SK-N-SH (cell line): ENCODE measurements around the gene KRT32. TPM values are rescaled to one million over a fixed set of nuclear protein-coding genes. Genes with fewer than 3 reads are reported as not detected.

Source experiments
- CTCF ChIA-PET: fragments of 300-600, 350-600 bp; formaldehyde crosslinking; extraction: SDS; loops from one replicate; lab custom pipeline; 2021; lab: Yijun Ruan, JAX
- POLR2A ChIA-PET: fragments of 350-600 bp; sonication (Branson Sonifier 250); formaldehyde crosslinking; extraction: SDS; loops from one replicate; lab custom pipeline; 2020; ENCODE audit warnings: antibody characterized with exemption, inconsistent platforms; lab: Yijun Ruan, JAX
- DNase-seq: peaks from one replicate; pipeline ENCODE4 v3.0.0; 2012
- H2AFZ ChIP-seq: fragments of 200-600 bp; sonication (generic); 2 replicates; pipeline ENCODE4 v1.8.1; 2016; ENCODE audit warnings: antibody characterized with exemption, mild to moderate bottlenecking, low read depth
- H3F3A ChIP-seq: fragments of 200-600 bp; sonication (generic); replicated peaks from 2 replicates; pipeline ENCODE3; 2016; ENCODE audit warnings: antibody characterized with exemption, mild to moderate bottlenecking; ENCODE audit not compliant: insufficient read depth
- H3K27ac ChIP-seq, 2 experiments: fragments of 200-500 bp in 1 of 2; fragments of 200-600 bp in 1 of 2; sonication (Bioruptor generic) in 1 of 2; sonication (generic), shearing (Covaris generic) in 1 of 2; 2 replicates each; pipeline versions ENCODE4 v1.5.1 to v1.6.1; 2014 to 2016; ENCODE audit warnings: low read depth in 2 of 2, inconsistent platforms in 1 of 2, low read length in 1 of 2, mild to moderate bottlenecking in 1 of 2, mixed read lengths in 1 of 2
- H3K27me3 ChIP-seq: fragments of 200-600 bp; sonication (generic), shearing (Covaris generic); 2 replicates; pipeline ENCODE4 v1.6.1; 2016; ENCODE audit warnings: mixed run types; ENCODE audit not compliant: insufficient read depth
- H3K36me3 ChIP-seq, 2 experiments: fragments of 200-500 bp in 1 of 2; fragments of 200-600 bp in 1 of 2; sonication (Bioruptor generic) in 1 of 2; sonication (generic) in 1 of 2; replicated peaks in 1 of 2; 2 replicates each; pipeline versions ENCODE3 to v1.5.1; 2014 to 2016; ENCODE audit warnings: low read length in 1 of 2, mild to moderate bottlenecking in 1 of 2; ENCODE audit not compliant: insufficient read depth in 2 of 2, control insufficient read depth in 1 of 2
- H3K4me1 ChIP-seq, 2 experiments: fragments of 200-500 bp in 1 of 2; fragments of 200-600 bp in 1 of 2; sonication (Bioruptor generic) in 1 of 2; sonication (generic), shearing (Covaris generic) in 1 of 2; 2 replicates each; pipeline versions ENCODE4 v1.5.1 to v1.6.1; 2014 to 2016; ENCODE audit warnings: low read depth in 1 of 2, low read length in 1 of 2, mixed run types in 1 of 2; ENCODE audit not compliant: insufficient read depth in 2 of 2, control insufficient read depth in 1 of 2
- H3K4me2 ChIP-seq: fragments of 200-600 bp; sonication (generic), shearing (Covaris generic); 2 replicates; pipeline ENCODE4 v1.6.1; 2017; ENCODE audit warnings: mixed run types
- H3K4me3 ChIP-seq, 2 experiments: fragments of 200-500 bp in 1 of 2; fragments of 200-600 bp in 1 of 2; sonication (Bioruptor generic) in 1 of 2; sonication (generic), shearing (Covaris generic) in 1 of 2; 2 replicates each; pipeline versions ENCODE4 v1.5.1 to v1.8.1; 2014 to 2016; ENCODE audit warnings: low read depth in 2 of 2, inconsistent platforms in 1 of 2, low read length in 1 of 2, mild to moderate bottlenecking in 1 of 2, mixed read lengths in 1 of 2, moderate library complexity in 1 of 2
- H3K79me2 ChIP-seq: fragments of 200-600 bp; sonication (generic); 2 replicates; pipeline ENCODE4 v1.8.1; 2017; ENCODE audit warnings: mild to moderate bottlenecking; ENCODE audit not compliant: insufficient read depth
- H3K9ac ChIP-seq: fragments of 200-600 bp; sonication (generic); 2 replicates; pipeline ENCODE4 v1.6.1; 2017; ENCODE audit warnings: mixed run types
- H3K9me2 ChIP-seq: fragments of 200-600 bp; sonication (generic); 2 replicates; pipeline ENCODE4 v1.6.1; 2017; ENCODE audit warnings: mixed run types
- H3K9me3 ChIP-seq: fragments of 200-600 bp; sonication (generic); 2 replicates; pipeline ENCODE4 v1.6.1; 2017; ENCODE audit warnings: mixed run types, mild to moderate bottlenecking, moderate library complexity
- H4K20me1 ChIP-seq: fragments of 200-600 bp; sonication (generic); 2 replicates; pipeline ENCODE4 v1.6.1; 2017; ENCODE audit warnings: mild to moderate bottlenecking, mixed run types; ENCODE audit not compliant: insufficient read depth
- ELF1 ChIP-seq: IDR thresholded peaks from 2 replicates; pipeline ENCODE4 v1.4.0; 2012
- EP300 ChIP-seq, 2 experiments: IDR thresholded peaks; 2 replicates each; pipeline versions ENCODE4 v1.4.0 to v1.6.1; 2012; ENCODE audit warnings: borderline replicate concordance in 1 of 2, low read depth in 1 of 2, low read length in 1 of 2
- FOSL2 ChIP-seq: IDR thresholded peaks from 2 replicates; pipeline ENCODE4 v1.4.0; 2012; ENCODE audit warnings: low read depth, mild to moderate bottlenecking, moderate library complexity, borderline replicate concordance
- FOXJ3 ChIP-seq: sonication (generic); formaldehyde crosslinking; IDR thresholded peaks from 2 replicates; pipeline ENCODE4 v1.5.1; 2020; ENCODE audit warnings: mild to moderate bottlenecking, missing genetic modification reagents
- JUND ChIP-seq: IDR thresholded peaks from 2 replicates; pipeline ENCODE4 v1.4.0; 2012
- MAX ChIP-seq: IDR thresholded peaks from 2 replicates; pipeline ENCODE4 v1.4.0; 2012; ENCODE audit warnings: low read depth
- MXI1 ChIP-seq: IDR thresholded peaks from 2 replicates; pipeline ENCODE4 v1.6.1; 2012; ENCODE audit warnings: mild to moderate bottlenecking, low read depth, low read length, improper control_type of control experiment
- NFIC ChIP-seq: IDR thresholded peaks from 2 replicates; pipeline ENCODE4 v1.4.0; 2012; ENCODE audit warnings: borderline replicate concordance
- PBX3 ChIP-seq: IDR thresholded peaks from 2 replicates; pipeline ENCODE4; 2012
- SIN3A ChIP-seq: IDR thresholded peaks from 2 replicates; pipeline ENCODE4 v1.6.1; 2012; ENCODE audit warnings: low read depth, mild to moderate bottlenecking, low read length, moderate library complexity, borderline replicate concordance
- TCF12 ChIP-seq: IDR thresholded peaks from 2 replicates; pipeline ENCODE4 v1.4.0; 2012
- WGBS: methylation state at CpG from one replicate; pipeline ENCODE4 v1.1.6; 2017; ENCODE audit warnings: low lambda C conversion rate; 5-methylcytosine and 5-hydroxymethylcytosine counted together
- polyA plus RNA-seq, 3 experiments: library from polyadenylated mRNA; depleted of rRNA; stranded (reverse); fragments of >200 nt; gene quantifications; 2 replicates each; pipeline ENCODE4 v1.2.3, GENCODE V29; 2012
- TF ChIP-seq, protein P1 (sequence below): IDR thresholded peaks from 2 replicates; pipeline ENCODE4 v1.4.0; 2012; ENCODE audit warnings: low read depth, borderline replicate concordance

KRT32 gene
- polyA plus RNA-seq, 1 of the 3 experiments (the other 2 are of a cell fraction), result not detected

DNA sequence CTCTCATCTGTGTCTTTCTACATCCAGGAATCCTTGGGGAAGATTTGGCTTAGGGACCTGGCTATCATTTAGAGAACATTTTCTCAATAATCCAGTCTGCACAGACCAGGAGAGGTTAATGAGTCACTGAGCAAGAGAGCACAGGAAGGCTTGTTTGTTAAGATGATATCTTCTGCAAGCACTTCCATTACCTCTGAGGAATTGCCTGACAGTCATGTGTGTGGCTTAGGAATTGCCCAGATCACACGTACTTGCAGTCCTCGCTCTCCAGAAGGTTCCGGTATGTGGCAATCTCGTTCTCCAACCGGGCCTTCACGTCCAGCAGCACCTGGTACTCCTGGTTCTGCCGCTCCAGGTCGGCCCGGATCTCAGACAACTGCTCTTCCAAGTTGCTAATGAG is 46.1 kb downstream of the KRT32 start:
- Histone ChIP-seq H3K27me3 (no peaks in the 10 kb centered on the region), H3F3A (peaks cover 4% of the 10 kb centered on the region), H3K4me2 (peak overlapping the region; percentile 34), H3K79me2 (no peaks in the 10 kb centered on the region), H2AFZ (no peak overlapping the region), H3K4me1 (peaks cover 0 to 38% of the 10 kb centered on the region in 2 experiments; a peak in 2 of 4 replicates), H3K9ac (no peak overlapping the region), H3K27ac (peak overlapping the region in 1 of 2 experiments; percentile 35; a peak in 2 of 4 replicates), H3K9me3 (no peaks in the 10 kb centered on the region), H3K4me3 (no peak overlapping the region), H3K9me2 (no peaks in the 10 kb centered on the region), H4K20me1 (no peaks in the 10 kb centered on the region), H3K36me3 (no peaks in the 10 kb centered on the region)
- CTCF ChIA-PET, result interaction anchor here (0.9 kb wide), 1 partner anchor 128 kb away, joined by 3 read pairs; no protein-coding TSS in a partner anchor
- DNase-seq, result no peak
- TF ChIP-seq FOSL2 (peak; percentile 56), ELF1 (no peak), MAX (peak; percentile 41; the same call in 1 of the 2 replicates), MXI1 (no peak), EP300 (IDR thresholded peaks at IDR 0.05; ENCODE audit: borderline replicate concordance in 1 of 2, low read depth in 1 of 2, low read length in 1 of 2) (peak in 1 of 2 experiments; percentile 26; a peak in 1 of 4 replicates), PBX3 (0 out of 2 replicates have a peak, but pooled peaks have one; percentile 26), JUND (peak; percentile 39; the same call in 1 of the 2 replicates), TCF12 (peak; percentile 17; the same call in 1 of the 2 replicates), NFIC (0 out of 2 replicates have a peak, but pooled peaks have one; percentile 20)
- TF ChIP-seq, protein P1, sequence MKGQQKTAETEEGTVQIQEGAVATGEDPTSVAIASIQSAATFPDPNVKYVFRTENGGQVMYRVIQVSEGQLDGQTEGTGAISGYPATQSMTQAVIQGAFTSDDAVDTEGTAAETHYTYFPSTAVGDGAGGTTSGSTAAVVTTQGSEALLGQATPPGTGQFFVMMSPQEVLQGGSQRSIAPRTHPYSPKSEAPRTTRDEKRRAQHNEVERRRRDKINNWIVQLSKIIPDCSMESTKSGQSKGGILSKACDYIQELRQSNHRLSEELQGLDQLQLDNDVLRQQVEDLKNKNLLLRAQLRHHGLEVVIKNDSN, result no peak
- POLR2A ChIA-PET, result no interaction called here
- 47% methylated on average over 9 of the region's 9 CpGs for WGBS

GRCh38 chr17:41420134-41420533 is 47.1 kb downstream of the KRT32 start:
- Histone ChIP-seq H3K4me3 (no peak overlapping the region), H2AFZ (no peak overlapping the region; the same call in 1 of the 2 replicates), H3K36me3 (no peaks in the 10 kb centered on the region), H3K27me3 (no peaks in the 10 kb centered on the region), H3K9me3 (no peaks in the 10 kb centered on the region), H3F3A (peaks cover 4% of the 10 kb centered on the region), H3K79me2 (no peaks in the 10 kb centered on the region), H3K27ac (peak overlapping the region in 1 of 2 experiments; percentile 35; a peak in 2 of 4 replicates), H3K9me2 (no peaks in the 10 kb centered on the region), H3K4me1 (peaks cover 0 to 45% of the 10 kb centered on the region in 2 experiments; a peak in 2 of 4 replicates), H3K4me2 (peak overlapping the region; percentile 34), H4K20me1 (no peaks in the 10 kb centered on the region)
- ChIA-PET CTCF (interaction anchor here (0.5 to 0.9 kb wide), 2 partner anchors 10 to 129 kb away, joined by 3 read pairs; no protein-coding TSS in a partner anchor), POLR2A (no interaction called here)
- no peak for DNase-seq
- no peak for TF ChIP-seq SIN3A
- 0 out of 2 replicates have a peak, but pooled peaks have one; percentile 3 for TF ChIP-seq JUND
- TF ChIP-seq TCF12, result peak; percentile 26; the same call in 1 of the 2 replicates
- no peak for TF ChIP-seq FOXJ3 (CRISPR knock-in tag)
- peak; percentile 40; the same call in 1 of the 2 replicates for TF ChIP-seq NFIC
- TF ChIP-seq FOSL2, result 0 out of 2 replicates have a peak, but pooled peaks have one; percentile 6
- TF ChIP-seq, all 33 proteins: peak for 4
- no peak overlapping the region for H3K9ac ChIP-seq
- WGBS, result 55% methylated on average over 4 of the region's 4 CpGs
